ENCODE measurements around the gene MYPN.
"Not testable (repeated sequence)": the region's sequence is repeated elsewhere in the genome, so short reads cannot be mapped to it uniquely, and the experiment has no call there.

The MYPN gene

GRCh38 chr10:68179016-68179415, 69.7 kb downstream of the MYPN start:
- no peak for DNase-seq

GRCh38 chr10:68180490-68180889, 71.2 kb downstream of the MYPN start:
- no peak for DNase-seq

- no peak for DNase-seq
Observed at GRCh38 chr10:68184546-68184945, 75.3 kb downstream of the MYPN start.

GRCh38 chr10:68185085-68185484, 75.8 kb downstream of the MYPN start:
- no peak for DNase-seq

- no peak for DNase-seq
Observed at GRCh38 chr10:68188835-68189234, 79.5 kb downstream of the MYPN start.

- no peak for DNase-seq
Observed at GRCh38 chr10:68192113-68192512, 82.8 kb downstream of the MYPN start.

- DNase-seq: no peak
Observed at GRCh38 chr10:68194290-68194689, 85.0 kb downstream of the MYPN start.

GRCh38 chr10:68195776-68196175, 86.5 kb downstream of the MYPN start:
- not testable (repeated sequence) for DNase-seq

- no peak for DNase-seq
Observed at GRCh38 chr10:68196701-68197100, 87.4 kb downstream of the MYPN start.

GRCh38 chr10:68202960-68203353, 93.7 kb downstream of the MYPN start:
- DNase-seq: no peak

- DNase-seq: peak; percentile 20
Observed at GRCh38 chr10:68208424-68209042, 99.2 kb downstream of the MYPN start.

- DNase-seq: no peak
Observed at GRCh38 chr10:68211669-68212068, 102.4 kb downstream of the MYPN start.

GRCh38 chr10:68212721-68213352, 103.5 kb downstream of the MYPN start:
- DNase-seq: peak; percentile 6

GRCh38 chr10:68218786-68219185, 109.5 kb downstream of the MYPN start:
- DNase-seq: no peak

- DNase-seq: no peak
Observed at GRCh38 chr10:68221196-68221595, 111.9 kb downstream of the MYPN start.

- no peak for DNase-seq
Observed at GRCh38 chr10:68222391-68222790, 113.1 kb downstream of the MYPN start.

- DNase-seq: no peak
Observed at GRCh38 chr10:68223535-68224165, 114.4 kb downstream of the MYPN start.

- DNase-seq: no peak
Observed at GRCh38 chr10:68224810-68225209, 115.5 kb downstream of the MYPN start.

- no peak for DNase-seq
Observed at GRCh38 chr10:68230268-68230667, 121.0 kb downstream of the MYPN start.

- peak; percentile 60 for DNase-seq
Observed at GRCh38 chr10:68231106-68231816, 122.0 kb downstream of the MYPN start.

- DNase-seq: no peak
Observed at GRCh38 chr10:68231817-68232251, 122.5 kb downstream of the MYPN start, which contains the start of gene ATOH7. TSS of gene ATOH7 (minus strand) at chr10:68232113. CDS start at chr10:68231677, 436 bp downstream.

- no peak for DNase-seq
Observed at GRCh38 chr10:68233046-68233445, 123.8 kb downstream of the MYPN start.

- no peak for DNase-seq
Observed at GRCh38 chr10:68235111-68235510, 125.8 kb downstream of the MYPN start.

GRCh38 chr10:68235581-68235980, 126.3 kb downstream of the MYPN start:
- no peak for DNase-seq

Data from NCI-H1105 treated with DMSO at 0.1 percent for 48 hours (cell line).